Measurements from ENCODE around the gene LHPP. TPM values are rescaled to one million over a fixed set of nuclear protein-coding genes. Genes with fewer than 3 reads are reported as not detected.

LHPP gene
- total and polyA plus RNA-seq, 2 experiments from 2014 or later, result 19.0 to 22.9 TPM

GRCh38 chr10:124637091-124637700 lies 175.6 kb downstream of the LHPP start:
- no peaks in the 10 kb centered on the region for H4K20me1 ChIP-seq (ENCODE audit: insufficient read depth)
- H3K4me1 ChIP-seq (ENCODE audit: insufficient read depth), result peaks cover 13% of the 10 kb centered on the region
- H3K27me3 ChIP-seq (replicated peaks; ENCODE audit: insufficient read depth), result no peaks in the 10 kb centered on the region
- H3F3A ChIP-seq (ENCODE audit: insufficient read depth), result no peaks in the 10 kb centered on the region
- no peak for DNase-seq
- no peak overlapping the region for H3K9ac ChIP-seq
- 96 to 98% methylated on average over 14 of the region's 14 CpGs for WGBS, 2 experiments (ENCODE audit: low coverage in 1 of 2, low lambda C conversion rate in 2 of 2, missing lambda C conversion rate in 2 of 2)
- no peaks in the 10 kb centered on the region for H3K79me2 ChIP-seq (ENCODE audit: insufficient read depth)
- in situ Hi-C loops (cut with MboI), result no loop called here
- H2AFZ ChIP-seq, result no peak overlapping the region
- no peaks in the 10 kb centered on the region for H3K9me2 ChIP-seq (ENCODE audit: insufficient read depth)
- no peak overlapping the region for H3K4me3 ChIP-seq
- no peaks in the 10 kb centered on the region for H3K9me3 ChIP-seq (ENCODE audit: low read depth)
- H3K36me3 ChIP-seq (ENCODE audit: low read depth), result no peaks in the 10 kb centered on the region
- no peak overlapping the region for H3K4me2 ChIP-seq (ENCODE audit: unreplicated experiment)
- no peak for TF ChIP-seq EZH2 (IDR thresholded peaks at IDR 0.05; ENCODE audit: insufficient read depth, poor library complexity, severe bottlenecking)
- TF ChIP-seq EZH2phosphoT487 (IDR thresholded peaks at IDR 0.05; ENCODE audit: insufficient read depth, low read depth), result no peak
- no peak overlapping the region for H3K27ac ChIP-seq

GRCh38 chr10:124637746-124638145 lies 176.1 kb downstream of the LHPP start:
- Histone ChIP-seq H3F3A (ENCODE audit: insufficient read depth) (no peaks in the 10 kb centered on the region), H3K27ac (no peak overlapping the region), H3K9ac (no peak overlapping the region), H3K4me3 (no peak overlapping the region), H3K36me3 (ENCODE audit: low read depth) (no peaks in the 10 kb centered on the region), H3K4me2 (ENCODE audit: unreplicated experiment) (no peak overlapping the region), H3K79me2 (ENCODE audit: insufficient read depth) (no peaks in the 10 kb centered on the region), H3K9me3 (ENCODE audit: low read depth) (no peaks in the 10 kb centered on the region), H3K9me2 (ENCODE audit: insufficient read depth) (no peaks in the 10 kb centered on the region), H3K27me3 (replicated peaks; ENCODE audit: insufficient read depth) (no peaks in the 10 kb centered on the region), H3K4me1 (ENCODE audit: insufficient read depth) (peaks cover 13% of the 10 kb centered on the region), H4K20me1 (ENCODE audit: insufficient read depth) (no peaks in the 10 kb centered on the region), H2AFZ (no peak overlapping the region)
- no peak for DNase-seq
- 96 to 97% methylated on average over 7 to 8 of the region's 8 CpGs for WGBS, 2 experiments (ENCODE audit: low coverage in 1 of 2, low lambda C conversion rate in 2 of 2, missing lambda C conversion rate in 2 of 2)
- in situ Hi-C loops (cut with MboI), result no loop called here
- TF ChIP-seq EZH2phosphoT487 (IDR thresholded peaks at IDR 0.05; ENCODE audit: insufficient read depth, low read depth) (no peak), EZH2 (IDR thresholded peaks at IDR 0.05; ENCODE audit: insufficient read depth, poor library complexity, severe bottlenecking) (no peak)

GRCh38 chr10:124639206-124639605 lies 177.6 kb downstream of the LHPP start:
- WGBS, 2 experiments (ENCODE audit: low coverage in 1 of 2, low lambda C conversion rate in 2 of 2, missing lambda C conversion rate in 2 of 2), result 78 to 85% methylated on average over 6 of the region's 6 CpGs
- Histone ChIP-seq H3F3A (ENCODE audit: insufficient read depth) (no peaks in the 10 kb centered on the region), H3K79me2 (ENCODE audit: insufficient read depth) (no peaks in the 10 kb centered on the region), H3K27ac (no peak overlapping the region), H3K27me3 (replicated peaks; ENCODE audit: insufficient read depth) (no peaks in the 10 kb centered on the region), H3K9ac (no peak overlapping the region), H3K36me3 (ENCODE audit: low read depth) (no peaks in the 10 kb centered on the region), H3K9me3 (ENCODE audit: low read depth) (no peaks in the 10 kb centered on the region), H3K9me2 (ENCODE audit: insufficient read depth) (no peaks in the 10 kb centered on the region), H4K20me1 (ENCODE audit: insufficient read depth) (no peaks in the 10 kb centered on the region), H2AFZ (no peak overlapping the region), H3K4me2 (ENCODE audit: unreplicated experiment) (no peak overlapping the region), H3K4me1 (ENCODE audit: insufficient read depth) (peaks cover 13% of the 10 kb centered on the region), H3K4me3 (no peak overlapping the region)
- TF ChIP-seq EZH2 (IDR thresholded peaks at IDR 0.05; ENCODE audit: insufficient read depth, poor library complexity, severe bottlenecking), result no peak
- TF ChIP-seq EZH2phosphoT487 (IDR thresholded peaks at IDR 0.05; ENCODE audit: insufficient read depth, low read depth), result no peak
- in situ Hi-C loops (cut with MboI), result no loop called here
- DNase-seq, result no peak

GRCh38 chr10:124639646-124640045 lies 178.0 kb downstream of the LHPP start:
- no peaks in the 10 kb centered on the region for H4K20me1 ChIP-seq (ENCODE audit: insufficient read depth)
- no peak overlapping the region for H3K4me2 ChIP-seq (ENCODE audit: unreplicated experiment)
- no peak overlapping the region for H3K9ac ChIP-seq
- H3K79me2 ChIP-seq (ENCODE audit: insufficient read depth), result no peaks in the 10 kb centered on the region
- no peaks in the 10 kb centered on the region for H3F3A ChIP-seq (ENCODE audit: insufficient read depth)
- DNase-seq, result no peak
- WGBS, 2 experiments (ENCODE audit: low coverage in 1 of 2, low lambda C conversion rate in 2 of 2, missing lambda C conversion rate in 2 of 2), result 95 to 98% methylated on average over 6 of the region's 6 CpGs
- no peaks in the 10 kb centered on the region for H3K27me3 ChIP-seq (replicated peaks; ENCODE audit: insufficient read depth)
- no peaks in the 10 kb centered on the region for H3K36me3 ChIP-seq (ENCODE audit: low read depth)
- H2AFZ ChIP-seq, result no peak overlapping the region
- TF ChIP-seq EZH2 (IDR thresholded peaks at IDR 0.05; ENCODE audit: insufficient read depth, poor library complexity, severe bottlenecking), result no peak
- no peak for TF ChIP-seq EZH2phosphoT487 (IDR thresholded peaks at IDR 0.05; ENCODE audit: insufficient read depth, low read depth)
- H3K27ac ChIP-seq, result no peak overlapping the region
- H3K4me1 ChIP-seq (ENCODE audit: insufficient read depth), result peaks cover 13% of the 10 kb centered on the region
- H3K9me3 ChIP-seq (ENCODE audit: low read depth), result no peaks in the 10 kb centered on the region
- no peaks in the 10 kb centered on the region for H3K9me2 ChIP-seq (ENCODE audit: insufficient read depth)
- no peak overlapping the region for H3K4me3 ChIP-seq
- in situ Hi-C loops (cut with MboI), result no loop called here

All from GM23248 (cell line).